DND-41 (cell line): Measurements from ENCODE around the gene MBD3.
A peak's percentile ranks its signal among the peaks of the same experiment; 100 is the strongest.

Experiments used
- ATAC-seq: fragments of 200-7000 bp; cut with Tn5 transposase; 3 replicates; pipeline ENCODE4 v1.9.1; 2021; ENCODE audit warnings: low read depth; ENCODE audit not compliant: insufficient read depth
- DNase-seq: peaks from one replicate; pipeline ENCODE4 v3.0.0-alpha.2; 2020
- H2AFZ ChIP-seq: 2 replicates; pipeline ENCODE4 v1.6.0; 2012; ENCODE audit warnings: low read depth, low read length
- H3K27ac ChIP-seq: 2 replicates; pipeline ENCODE4 v1.5.1; 2012; ENCODE audit warnings: low read length, inconsistent platforms
- H3K27me3 ChIP-seq: fragments of 200-600 bp; sonication (generic); 2 replicates; pipeline ENCODE4 v1.6.0; 2012; ENCODE audit warnings: low read length, mild to moderate bottlenecking, inconsistent platforms; ENCODE audit not compliant: insufficient read depth, poor library complexity
- H3K36me3 ChIP-seq: 2 replicates; pipeline ENCODE4 v1.5.1; 2012; ENCODE audit warnings: low read length, inconsistent platforms; ENCODE audit not compliant: insufficient read depth
- H3K4me1 ChIP-seq: 2 replicates; pipeline ENCODE4 v1.5.1; 2012; ENCODE audit warnings: mild to moderate bottlenecking, low read length; ENCODE audit not compliant: insufficient read depth
- H3K4me2 ChIP-seq: 2 replicates; pipeline ENCODE4 v1.6.0; 2012; ENCODE audit warnings: mild to moderate bottlenecking, moderate library complexity, low read length, inconsistent platforms; ENCODE audit not compliant: insufficient read depth
- H3K4me3 ChIP-seq, 2 experiments: fragments of 200-600 bp in 1 of 2; shearing (Covaris generic) in 1 of 2; 2 replicates each; pipeline ENCODE4 v1.5.1; 2012 to 2016; ENCODE audit warnings: inconsistent platforms in 2 of 2, low read length in 2 of 2, mild to moderate bottlenecking in 2 of 2, low read depth in 1 of 2, moderate library complexity in 1 of 2
- H3K79me2 ChIP-seq: 2 replicates; pipeline ENCODE4 v1.6.0; 2012; ENCODE audit warnings: low read length, inconsistent platforms; ENCODE audit not compliant: insufficient read depth
- H3K9ac ChIP-seq: 2 replicates; pipeline ENCODE4 v1.6.0; 2012; ENCODE audit warnings: low read depth, mild to moderate bottlenecking, inconsistent platforms, low read length, moderate library complexity
- H3K9me3 ChIP-seq: 2 replicates; pipeline ENCODE4 v1.5.1; 2012; ENCODE audit warnings: low read length, moderate library complexity, mild to moderate bottlenecking, inconsistent platforms; ENCODE audit not compliant: insufficient read depth, severe bottlenecking
- H4K20me1 ChIP-seq: 2 replicates; pipeline ENCODE4 v1.6.0; 2012; ENCODE audit warnings: low read length; ENCODE audit not compliant: insufficient read depth
- CTCF ChIP-seq: IDR thresholded peaks from 2 replicates; pipeline ENCODE4 v1.5.1; 2012; ENCODE audit warnings: borderline replicate concordance, low read length, moderate library complexity, mild to moderate bottlenecking; ENCODE audit not compliant: poor library complexity, severe bottlenecking; ENCODE audit errors: extremely low read depth
- EZH2 ChIP-seq: IDR thresholded peaks from 3 replicates; pipeline ENCODE4 v1.6.1; 2012; ENCODE audit warnings: borderline replicate concordance, low read depth, mild to moderate bottlenecking, moderate library complexity, low read length, inconsistent platforms; ENCODE audit not compliant: severe bottlenecking

The MBD3 gene

DNA sequence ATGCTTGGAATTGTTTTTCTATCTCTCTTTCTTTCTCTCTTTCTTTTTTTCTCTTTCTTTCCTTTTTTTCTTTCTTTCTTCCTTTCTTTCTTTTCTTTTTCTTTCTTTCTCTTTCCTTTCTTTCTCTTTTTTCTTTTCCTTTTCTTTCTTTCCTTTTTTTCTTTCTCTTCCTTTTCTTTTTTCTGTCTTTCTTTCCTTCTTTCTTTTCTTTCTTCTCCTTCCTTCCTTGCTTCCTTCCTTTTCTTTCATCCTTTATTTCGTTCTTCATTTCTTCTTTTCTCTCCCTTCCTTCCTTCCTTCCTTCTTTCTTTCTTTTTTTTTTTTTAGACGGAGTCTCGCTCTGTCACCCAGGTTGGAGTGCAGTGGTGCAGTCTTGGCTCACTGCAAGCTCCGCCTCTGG lies 22.7 kb downstream of the MBD3 start:
- Histone ChIP-seq H3K27me3 (no peaks in the 10 kb centered on the region), H3K36me3 (0 out of 2 replicates have a peak, but pooled peaks cover 7% of the 10 kb centered on the region), H4K20me1 (peaks cover 22% of the 10 kb centered on the region), H3K79me2 (peaks cover 25% of the 10 kb centered on the region), H3K4me2 (no peak overlapping the region), H3K4me1 (peaks cover 29% of the 10 kb centered on the region), H2AFZ (no peak overlapping the region), H3K9me3 (no peaks in the 10 kb centered on the region), H3K4me3 (no peak overlapping the region), H3K9ac (no peak overlapping the region), H3K27ac (no peak overlapping the region)
- no peak for TF ChIP-seq CTCF
- no peak for TF ChIP-seq EZH2
- DNase-seq (no peak), ATAC-seq (no peak)

- H2AFZ ChIP-seq, result peak within 1 kb of the TSS; percentile 76
- H4K20me1 ChIP-seq, result peaks cover 31% of the 10 kb centered on the region
- H3K9ac ChIP-seq, result peak within 1 kb of the TSS; percentile 65
- peak; percentile 78 for DNase-seq
- peak; percentile 87 for ATAC-seq
- 0 out of 2 replicates have a peak, but pooled peaks cover 7% of the 10 kb centered on the region for H3K36me3 ChIP-seq
- H3K27ac ChIP-seq, result peak within 1 kb of the TSS; percentile 57
- no peaks in the 10 kb centered on the region for H3K27me3 ChIP-seq
- TF ChIP-seq EZH2 (no peak), CTCF (no peak)
- H3K79me2 ChIP-seq, result peaks cover 40% of the 10 kb centered on the region
- H3K9me3 ChIP-seq, result no peaks in the 10 kb centered on the region
- H3K4me3 ChIP-seq, result peak within 1 kb of the TSS in 1 of 2 experiments; percentile 65; a peak in 3 of 4 replicates
- peaks cover 29% of the 10 kb centered on the region for H3K4me1 ChIP-seq
- H3K4me2 ChIP-seq, result peak within 1 kb of the TSS; percentile 82
Measured at GRCh38 chr19:1568320-1569019, 24.2 kb downstream of the MBD3 start, which contains the start of gene MEX3D. TSS of gene MEX3D (minus strand) at chr19:1568325. CDS start at chr19:1568058, 267 bp downstream.

DNA sequence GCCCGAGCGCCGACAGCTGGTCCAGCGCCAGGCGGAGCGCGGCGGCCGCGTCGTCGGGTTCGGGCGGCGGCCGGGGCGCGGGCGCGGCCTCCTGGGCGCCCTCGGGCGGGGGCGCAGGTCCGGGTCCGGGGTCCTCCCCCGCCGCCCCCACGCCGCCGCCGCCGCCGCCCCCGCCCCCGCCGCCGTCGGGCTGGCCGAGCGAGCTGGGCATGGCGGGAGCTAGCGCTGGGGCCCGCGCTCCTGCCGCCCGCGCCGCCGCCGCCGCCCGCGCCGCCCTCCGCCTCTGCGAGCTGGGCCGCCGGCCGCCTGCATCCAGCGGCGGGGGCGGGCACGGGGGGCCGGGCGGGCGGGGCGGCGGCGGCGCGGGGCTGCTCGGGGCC lies 24.8 kb downstream of the MBD3 start:
- Histone ChIP-seq H4K20me1 (peaks cover 37% of the 10 kb centered on the region), H3K36me3 (0 out of 2 replicates have a peak, but pooled peaks cover 7% of the 10 kb centered on the region), H3K4me2 (peak overlapping the region; percentile 82; the same call in 1 of the 2 replicates), H3K27ac (no peak overlapping the region), H2AFZ (no peak overlapping the region), H3K4me1 (peaks cover 29% of the 10 kb centered on the region), H3K79me2 (peaks cover 46% of the 10 kb centered on the region), H3K9me3 (no peaks in the 10 kb centered on the region), H3K9ac (no peak overlapping the region), H3K4me3 (peak overlapping the region in 1 of 2 experiments; percentile 65; a peak in 2 of 4 replicates), H3K27me3 (no peaks in the 10 kb centered on the region)
- TF ChIP-seq CTCF, result no peak
- no peak for TF ChIP-seq EZH2
- no peak for DNase-seq
- ATAC-seq, result peak; percentile 13; the same call in 2 of the 3 replicates
